ENCODE measurements around the gene MAP3K15.

The MAP3K15 gene

GRCh38 chrX:19514791-19515614, at the start of gene MAP3K15:
Gene MAP3K15, minus strand, starts transcription at chrX:19515508. Its CDS starts 247 bp downstream, at chrX:19515261.
- H3K4me2 ChIP-seq (ENCODE audit: low read length): peak within 1 kb of the TSS; percentile 54

GRCh38 chrX:19564606-19565005, 49.3 kb upstream of the MAP3K15 start:
- Histone ChIP-seq H3K9ac (ENCODE audit: low read length) (no peak overlapping the region), H4K20me1 (ENCODE audit: insufficient read depth, low read length) (no peaks in the 10 kb centered on the region), H3F3A (ENCODE audit: insufficient read depth, low read length) (no peaks in the 10 kb centered on the region), H3K9me2 (ENCODE audit: low read depth, low read length) (no peaks in the 10 kb centered on the region), H3K79me2 (ENCODE audit: insufficient read depth, low read length) (no peaks in the 10 kb centered on the region), H3K4me3 (ENCODE audit: low read depth, low read length, poor library complexity, severe bottlenecking) (no peak overlapping the region), H2AFZ (ENCODE audit: low read length) (no peak overlapping the region), H3K27me3 (ENCODE audit: insufficient read depth, low read length) (no peaks in the 10 kb centered on the region), H3K36me3 (ENCODE audit: insufficient read depth, low read length) (peaks cover 36% of the 10 kb centered on the region), H3K4me2 (ENCODE audit: low read length) (no peak overlapping the region), H3K9me3 (ENCODE audit: low read length) (no peaks in the 10 kb centered on the region), H3K4me1 (ENCODE audit: insufficient read depth, low read length, severe bottlenecking) (no peaks in the 10 kb centered on the region), H3K27ac (ENCODE audit: low read depth, low read length, poor library complexity, severe bottlenecking) (no peak overlapping the region)
- TF ChIP-seq EZH2 (IDR thresholded peaks at IDR 0.05; ENCODE audit: borderline replicate concordance, low read length): no peak

More at GRCh38 chrX:19514791-19515614, at the start of gene MAP3K15:
- H3K4me1 ChIP-seq (ENCODE audit: insufficient read depth, low read length, severe bottlenecking): no peaks in the 10 kb centered on the region
- TF ChIP-seq CTCF (IDR thresholded peaks at IDR 0.05; ENCODE audit: low read length): no peak
- no peaks in the 10 kb centered on the region for H3K9me3 ChIP-seq (ENCODE audit: low read length)
- no peak within 1 kb of the TSS for H3K27ac ChIP-seq (ENCODE audit: low read depth, low read length, poor library complexity, severe bottlenecking)
- H3F3A ChIP-seq (ENCODE audit: insufficient read depth, low read length): no peaks in the 10 kb centered on the region
- H3K4me3 ChIP-seq (ENCODE audit: low read depth, low read length, poor library complexity, severe bottlenecking): peak within 1 kb of the TSS; percentile 45
- no peak within 1 kb of the TSS for H2AFZ ChIP-seq (ENCODE audit: low read length)
- no peaks in the 10 kb centered on the region for H3K36me3 ChIP-seq (ENCODE audit: insufficient read depth, low read length)
- H4K20me1 ChIP-seq (ENCODE audit: insufficient read depth, low read length): no peaks in the 10 kb centered on the region
- H3K9me2 ChIP-seq (ENCODE audit: low read depth, low read length): no peaks in the 10 kb centered on the region
- no peak within 1 kb of the TSS for H3K9ac ChIP-seq (ENCODE audit: low read length)
- no peaks in the 10 kb centered on the region for H3K27me3 ChIP-seq (ENCODE audit: insufficient read depth, low read length)
- no peaks in the 10 kb centered on the region for H3K79me2 ChIP-seq (ENCODE audit: insufficient read depth, low read length)

- Histone ChIP-seq H3K9ac (ENCODE audit: low read length) (no peak overlapping the region), H3K27ac (ENCODE audit: low read depth, low read length, poor library complexity, severe bottlenecking) (no peak overlapping the region), H2AFZ (ENCODE audit: low read length) (no peak overlapping the region), H3K9me3 (ENCODE audit: low read length) (no peaks in the 10 kb centered on the region), H3K36me3 (ENCODE audit: insufficient read depth, low read length) (peaks cover 27% of the 10 kb centered on the region), H3K79me2 (ENCODE audit: insufficient read depth, low read length) (no peaks in the 10 kb centered on the region), H3F3A (ENCODE audit: insufficient read depth, low read length) (no peaks in the 10 kb centered on the region), H3K4me3 (ENCODE audit: low read depth, low read length, poor library complexity, severe bottlenecking) (no peak overlapping the region), H3K27me3 (ENCODE audit: insufficient read depth, low read length) (no peaks in the 10 kb centered on the region), H3K4me1 (ENCODE audit: insufficient read depth, low read length, severe bottlenecking) (no peaks in the 10 kb centered on the region), H3K9me2 (ENCODE audit: low read depth, low read length) (no peaks in the 10 kb centered on the region), H3K4me2 (ENCODE audit: low read length) (no peak overlapping the region), H4K20me1 (ENCODE audit: insufficient read depth, low read length) (no peaks in the 10 kb centered on the region)
- no peak for TF ChIP-seq EZH2 (IDR thresholded peaks at IDR 0.05; ENCODE audit: borderline replicate concordance, low read length)
- no peak for TF ChIP-seq CTCF (IDR thresholded peaks at IDR 0.05; ENCODE audit: low read length)
These were observed 48.4 kb upstream of the MAP3K15 start for GRCh38 chrX:19563746-19564145.

- H3K9me2 ChIP-seq (ENCODE audit: low read depth, low read length): no peaks in the 10 kb centered on the region
- H3K4me2 ChIP-seq (ENCODE audit: low read length): no peak overlapping the region
- no peak overlapping the region for H2AFZ ChIP-seq (ENCODE audit: low read length)
- TF ChIP-seq EZH2 (IDR thresholded peaks at IDR 0.05; ENCODE audit: borderline replicate concordance, low read length) (no peak), CTCF (IDR thresholded peaks at IDR 0.05; ENCODE audit: low read length) (no peak)
- H3K27me3 ChIP-seq (ENCODE audit: insufficient read depth, low read length): no peaks in the 10 kb centered on the region
- H3K9me3 ChIP-seq (ENCODE audit: low read length): no peaks in the 10 kb centered on the region
- H3K9ac ChIP-seq (ENCODE audit: low read length): no peak overlapping the region
- H3K27ac ChIP-seq (ENCODE audit: low read depth, low read length, poor library complexity, severe bottlenecking): no peak overlapping the region
- H3K36me3 ChIP-seq (ENCODE audit: insufficient read depth, low read length): peaks cover 23% of the 10 kb centered on the region
- H4K20me1 ChIP-seq (ENCODE audit: insufficient read depth, low read length): no peaks in the 10 kb centered on the region
- H3F3A ChIP-seq (ENCODE audit: insufficient read depth, low read length): no peaks in the 10 kb centered on the region
- H3K4me1 ChIP-seq (ENCODE audit: insufficient read depth, low read length, severe bottlenecking): no peaks in the 10 kb centered on the region
- no peaks in the 10 kb centered on the region for H3K79me2 ChIP-seq (ENCODE audit: insufficient read depth, low read length)
- H3K4me3 ChIP-seq (ENCODE audit: low read depth, low read length, poor library complexity, severe bottlenecking): no peak overlapping the region
These were observed 48.0 kb upstream of the MAP3K15 start for GRCh38 chrX:19563327-19563726.

Measured in OCI-LY1 (cell line).